CD4-positive, alpha-beta T cell treated with Interferon gamma for 1 hour (primary cell): ENCODE measurements around the gene UFSP2.
A peak's percentile ranks its signal among the peaks of the same experiment; 100 is the strongest.

Source experiments
- DNase-seq: peaks from one replicate; pipeline ENCODE4 v3.0.0-alpha.2; 2020

The UFSP2 gene, protein sequence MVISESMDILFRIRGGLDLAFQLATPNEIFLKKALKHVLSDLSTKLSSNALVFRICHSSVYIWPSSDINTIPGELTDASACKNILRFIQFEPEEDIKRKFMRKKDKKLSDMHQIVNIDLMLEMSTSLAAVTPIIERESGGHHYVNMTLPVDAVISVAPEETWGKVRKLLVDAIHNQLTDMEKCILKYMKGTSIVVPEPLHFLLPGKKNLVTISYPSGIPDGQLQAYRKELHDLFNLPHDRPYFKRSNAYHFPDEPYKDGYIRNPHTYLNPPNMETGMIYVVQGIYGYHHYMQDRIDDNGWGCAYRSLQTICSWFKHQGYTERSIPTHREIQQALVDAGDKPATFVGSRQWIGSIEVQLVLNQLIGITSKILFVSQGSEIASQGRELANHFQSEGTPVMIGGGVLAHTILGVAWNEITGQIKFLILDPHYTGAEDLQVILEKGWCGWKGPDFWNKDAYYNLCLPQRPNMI

GRCh38 chr4:185425647-185426352, at the start of gene UFSP2:
Gene UFSP2 (minus strand): TSS chr4:185425964. CDS start chr4:185425868, 96 bp downstream.
- peak; percentile 89 for DNase-seq

- DNase-seq = no peak
Measured at GRCh38 chr4:185473247-185473646, 47.5 kb upstream of the UFSP2 start.

- DNase-seq = no peak
Measured at GRCh38 chr4:185472103-185472542, 46.4 kb upstream of the UFSP2 start.

DNA sequence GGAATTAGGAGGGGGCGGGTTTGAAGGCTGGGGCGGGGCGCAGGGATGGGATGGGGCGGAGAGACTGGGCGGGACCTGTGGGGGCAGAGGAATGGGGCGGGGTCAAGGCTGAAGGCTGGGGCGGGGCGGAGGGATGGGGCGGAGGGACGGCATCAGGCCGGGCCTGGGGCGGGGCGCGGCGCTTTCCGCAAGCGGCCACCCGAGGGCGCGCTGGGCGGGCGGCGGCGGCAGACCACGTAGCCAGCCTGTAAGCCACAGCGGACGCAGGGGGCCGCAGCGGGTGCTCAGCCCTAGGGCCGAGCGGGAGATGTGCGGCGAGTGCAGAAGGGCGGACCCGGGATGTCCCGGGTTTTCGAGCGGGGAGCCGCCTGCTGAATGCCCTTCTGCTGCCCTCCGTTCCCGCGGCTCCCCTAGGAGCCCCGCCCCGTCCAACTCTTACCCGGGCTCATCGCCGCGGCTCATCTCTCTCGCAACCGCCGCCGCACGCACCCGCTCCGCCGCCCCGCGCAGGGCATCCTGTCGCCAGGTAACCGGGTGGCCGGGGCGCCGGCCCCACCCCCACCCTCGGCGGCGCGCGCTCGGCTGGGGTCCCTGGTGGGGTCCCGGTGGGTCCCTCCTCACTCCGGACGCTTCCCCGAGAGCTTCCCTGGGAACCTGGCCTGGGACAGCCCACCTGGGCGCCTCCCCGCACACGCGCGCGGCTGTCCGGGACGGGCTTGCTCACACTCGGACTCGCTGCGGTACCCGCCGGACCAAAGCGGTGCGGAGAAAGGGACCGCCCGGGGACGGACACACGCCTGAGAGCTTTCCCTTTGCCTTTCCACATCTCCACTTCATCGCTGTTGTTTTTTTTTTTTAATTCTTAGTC, 45.7 kb upstream of the UFSP2 start, which contains the start of gene CCDC110:
CCDC110 (minus strand) TSS at position 499 of the 868 bp plus-strand sequence; CDS start at position 449, 50 bp downstream.
- peak; percentile 87 for DNase-seq

- peak; percentile 45 for DNase-seq
Measured at GRCh38 chr4:185470501-185471195, 44.9 kb upstream of the UFSP2 start.

DNA sequence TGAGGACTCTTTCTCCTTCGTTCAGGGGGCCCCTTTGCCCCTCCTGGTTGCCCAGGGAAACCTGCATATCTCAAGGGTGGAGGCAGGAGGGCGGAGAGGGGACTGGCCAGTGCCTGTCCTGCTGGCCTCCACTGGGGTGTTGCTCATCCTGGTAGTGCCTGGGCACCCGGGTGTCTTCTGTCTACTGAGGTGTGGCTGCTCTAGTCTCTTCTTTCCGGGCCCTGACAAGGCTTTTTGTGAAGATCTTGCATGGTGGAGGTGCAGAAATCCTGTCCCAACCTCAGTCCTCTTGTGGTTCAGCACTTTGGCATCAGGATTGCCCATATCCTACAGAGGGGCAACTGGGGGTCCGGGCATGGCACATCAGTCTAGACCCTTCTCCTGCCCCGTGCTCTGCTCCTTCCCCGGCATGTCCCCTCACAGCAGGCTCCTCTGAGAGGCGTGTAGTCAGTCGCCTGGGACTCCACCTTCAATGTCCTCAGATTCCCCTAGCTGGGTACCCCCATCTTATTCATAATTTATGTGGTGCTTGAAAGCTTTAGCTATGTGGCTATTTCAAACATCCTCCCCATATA, 43.9 kb upstream of the UFSP2 start:
- no peak for DNase-seq

DNA sequence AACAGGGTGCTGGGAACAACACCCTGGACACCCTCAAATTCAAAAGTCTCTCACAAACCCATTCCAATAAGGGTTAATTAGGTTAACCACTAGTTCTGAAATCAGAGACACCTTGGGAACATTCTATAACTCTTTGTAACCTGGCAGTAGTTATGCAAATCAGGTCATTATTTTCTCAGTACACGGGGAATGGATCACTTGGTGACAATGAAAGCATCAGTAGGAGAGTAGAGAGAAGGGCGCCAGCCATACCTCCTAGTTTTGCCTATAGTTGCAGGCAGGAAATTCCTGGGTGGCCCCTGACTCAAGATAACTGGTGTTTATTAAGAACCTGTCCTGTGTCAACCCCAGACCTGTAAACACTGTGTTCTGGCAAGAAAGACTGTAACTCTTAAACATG, 43.2 kb upstream of the UFSP2 start:
- DNase-seq = no peak

GRCh38 chr4:185467991-185468390, 42.2 kb upstream of the UFSP2 start:
- no peak for DNase-seq

GRCh38 chr4:185467101-185467500, 41.3 kb upstream of the UFSP2 start:
- DNase-seq = no peak

- no peak for DNase-seq
Measured at GRCh38 chr4:185465707-185466106, 39.9 kb upstream of the UFSP2 start.

DNA sequence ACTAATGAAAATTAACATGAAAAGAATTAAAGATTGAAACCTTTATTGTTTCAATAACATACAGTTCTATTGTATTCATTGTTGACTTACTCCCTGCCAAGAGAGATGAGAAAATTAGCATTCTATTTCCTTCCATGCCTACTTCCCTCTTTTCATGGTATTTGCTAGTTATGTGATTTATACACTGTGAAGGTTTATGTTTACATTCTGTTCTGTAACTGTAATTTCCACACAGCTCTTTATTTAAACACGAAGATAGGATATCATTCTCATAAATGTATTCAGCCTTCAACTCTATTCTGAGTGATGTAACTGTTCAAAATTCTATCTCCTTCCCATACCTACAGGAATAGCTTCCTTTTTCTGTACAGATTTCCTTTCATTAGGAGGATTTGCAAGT, 39.1 kb upstream of the UFSP2 start:
- DNase-seq = no peak

DNA sequence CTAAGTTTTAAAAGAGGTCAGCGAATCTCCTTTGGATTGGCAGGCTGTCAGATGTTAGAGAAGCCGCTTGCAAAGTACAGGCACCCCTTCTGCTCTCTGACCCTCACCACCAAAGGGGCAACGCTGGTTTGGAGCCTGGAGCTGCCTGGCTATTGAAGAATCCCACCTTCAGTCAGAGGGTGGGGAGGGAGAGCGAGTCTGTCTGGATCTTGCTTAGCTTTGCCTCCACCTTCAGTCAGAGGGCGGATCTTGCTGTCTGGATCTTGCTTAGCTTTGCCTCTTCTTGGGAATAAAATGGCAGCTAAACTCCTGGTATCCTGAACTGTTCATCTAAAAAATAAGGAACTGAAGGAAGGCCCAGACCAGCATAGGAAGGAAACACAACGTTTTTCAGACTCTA, 38.4 kb upstream of the UFSP2 start:
- DNase-seq = no peak

DNA sequence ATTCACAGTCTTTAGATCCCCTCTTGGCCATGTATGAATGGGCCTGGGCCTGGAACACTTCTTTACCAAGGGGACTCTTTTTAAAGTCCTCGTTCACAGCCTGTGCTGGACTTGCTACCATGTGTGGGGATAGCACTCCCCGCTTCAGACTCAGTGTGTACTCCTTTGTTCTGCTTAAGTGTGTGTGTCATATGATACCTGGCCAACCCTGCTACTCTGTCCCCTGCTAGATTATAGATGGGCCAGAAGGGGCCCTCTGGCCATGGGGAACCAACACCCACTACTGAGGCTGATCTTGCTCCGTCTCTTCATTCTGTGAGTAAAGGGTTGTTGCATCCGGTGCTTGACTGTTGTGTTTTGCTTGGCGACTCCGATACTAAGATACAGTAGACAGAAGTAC, 37.8 kb upstream of the UFSP2 start:
- no peak for DNase-seq

GRCh38 chr4:185461565-185461964, 35.8 kb upstream of the UFSP2 start:
- DNase-seq = no peak

DNA sequence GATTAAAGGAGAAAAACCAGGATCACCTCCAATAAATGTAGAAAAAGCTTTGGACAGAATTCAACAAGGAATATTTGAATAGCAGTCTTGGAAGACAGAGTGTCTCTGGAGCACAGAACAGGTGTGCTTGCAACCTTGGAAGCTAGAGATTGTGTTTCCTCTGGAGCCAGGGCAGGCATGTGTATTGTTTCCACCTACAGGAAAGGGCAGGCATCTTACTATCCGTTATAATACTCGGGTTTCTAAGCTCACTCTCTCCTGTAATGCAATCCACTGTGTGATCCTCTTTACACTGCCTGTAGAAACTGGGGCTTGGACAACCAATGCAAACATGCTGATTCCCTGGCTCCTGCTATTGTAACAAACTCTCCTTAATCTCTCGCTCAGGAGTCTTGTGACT, 31.4 kb upstream of the UFSP2 start:
- no peak for DNase-seq

GRCh38 chr4:185456131-185456530, 30.4 kb upstream of the UFSP2 start:
- DNase-seq = no peak

DNA sequence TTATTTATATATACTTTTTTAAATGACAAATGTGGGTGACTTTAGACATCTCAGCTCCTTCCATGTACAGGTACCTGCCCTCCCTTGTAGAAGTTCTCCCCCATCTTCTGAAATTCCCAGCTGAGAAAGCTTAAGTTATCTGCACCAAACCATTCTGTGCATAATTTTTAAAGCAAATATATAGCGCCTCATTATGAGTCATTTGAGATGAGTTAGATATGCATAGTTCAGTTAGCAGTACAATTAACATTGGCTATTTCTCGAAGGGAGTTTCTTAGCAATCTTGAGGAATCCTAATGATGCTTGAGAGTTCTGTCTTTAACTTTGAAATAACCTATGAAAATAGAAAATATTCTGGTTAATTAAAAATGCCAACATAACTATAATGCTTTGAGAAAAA, 19.4 kb upstream of the UFSP2 start:
- no peak for DNase-seq

DNA sequence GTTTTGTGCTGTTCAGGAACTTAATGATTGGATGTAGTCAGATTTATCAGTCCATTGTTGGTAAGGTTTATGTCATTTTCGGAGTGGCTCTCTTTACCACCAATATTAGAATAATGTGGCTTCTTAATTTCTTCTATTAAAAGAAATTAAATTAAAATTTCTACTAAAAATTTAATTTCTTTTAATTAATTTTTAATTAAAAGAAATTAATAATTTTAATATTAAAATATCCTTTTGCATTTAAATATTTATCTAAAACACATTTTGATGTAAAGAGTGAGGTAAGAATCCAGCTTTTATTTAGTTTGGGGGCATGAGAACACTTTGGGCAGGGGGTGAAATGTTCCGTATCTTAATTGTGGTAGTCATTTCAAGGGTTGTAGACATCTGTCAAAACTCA, 15.7 kb upstream of the UFSP2 start:
- DNase-seq = no peak

GRCh38 chr4:185437809-185438208, 12.0 kb upstream of the UFSP2 start:
- no peak for DNase-seq

DNA sequence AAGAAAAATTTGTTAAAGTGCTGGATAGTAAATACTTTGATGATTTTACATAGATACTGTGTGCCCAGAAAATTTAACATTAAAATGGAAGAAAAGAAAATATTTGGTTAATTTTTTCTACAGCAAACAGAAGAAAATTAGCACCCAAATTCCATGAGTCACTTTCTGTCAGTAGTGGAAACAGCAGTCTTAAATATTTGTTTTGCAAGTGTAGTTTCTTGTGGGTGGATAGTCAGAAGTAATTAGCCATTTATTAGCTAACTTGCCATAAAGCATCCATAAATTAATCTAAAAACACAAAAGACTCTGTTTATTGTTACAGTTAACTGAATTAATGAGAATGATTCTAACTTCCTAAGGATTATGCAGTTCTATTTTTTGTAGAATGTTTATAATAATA, 9.7 kb upstream of the UFSP2 start:
- no peak for DNase-seq

GRCh38 chr4:185429660-185430059, 3.9 kb upstream of the UFSP2 start:
- no peak for DNase-seq
